DOHH2 (cell line): Measurements from ENCODE around the gene OBP2A.

Source experiments
- CTCF ChIP-seq: fragments of 200-600 bp; sonication (generic); IDR thresholded peaks from one replicate; pipeline ENCODE4 v1.5.1; 2014; ENCODE audit warnings: antibody characterized with exemption, mild to moderate bottlenecking, low read depth, low read length; ENCODE audit not compliant: poor library complexity, severe bottlenecking
- EZH2phosphoT487 ChIP-seq: fragments of 200-600 bp; sonication (generic); IDR thresholded peaks from 2 replicates; pipeline ENCODE4 v1.6.1; 2017; ENCODE audit warnings: borderline replicate concordance, mild to moderate bottlenecking, antibody characterized with exemption, low read length, moderate library complexity, mixed read lengths

GRCh38 chr9:135498381-135499126 lies 47.4 kb upstream of the OBP2A start:
- TF ChIP-seq CTCF: no peak
- no peak for TF ChIP-seq EZH2phosphoT487
